H9 (cell line): ENCODE data around the gene GPD2. TPM values are rescaled to one million over a fixed set of nuclear protein-coding genes. Genes with fewer than 3 reads are reported as not detected.

Experiments used
- DNase-seq: peaks from one replicate; pipeline ENCODE4 v3.0.0-alpha.2; 2017
- H2AFZ ChIP-seq: one replicate; pipeline ENCODE4 v1.6.1; 2013; ENCODE audit warnings: mild to moderate bottlenecking, low read length, control low read depth, moderate library complexity
- H2AK5ac ChIP-seq: 2 replicates; pipeline ENCODE4 v1.6.1; 2013; ENCODE audit warnings: low read length, control low read depth, mixed read lengths; ENCODE audit not compliant: insufficient read length
- H2BK120ac ChIP-seq: one replicate; pipeline ENCODE4 v1.6.1; 2013; ENCODE audit warnings: low read depth, mild to moderate bottlenecking, low read length, control low read depth, inconsistent platforms; ENCODE audit not compliant: poor library complexity, severe bottlenecking
- H2BK12ac ChIP-seq: 2 replicates; pipeline ENCODE4 v1.6.1; 2013; ENCODE audit warnings: low read length, control low read depth, mixed read lengths, low read depth; ENCODE audit not compliant: insufficient read length
- H2BK15ac ChIP-seq: 2 replicates; pipeline ENCODE4 v1.6.1; 2013; ENCODE audit warnings: low read depth, low read length, control low read depth
- H2BK20ac ChIP-seq: one replicate; pipeline ENCODE4 v1.6.1; 2013; ENCODE audit warnings: low read depth, mild to moderate bottlenecking, low read length, control low read depth, inconsistent platforms; ENCODE audit not compliant: poor library complexity, severe bottlenecking
- H2BK5ac ChIP-seq: 2 replicates; pipeline ENCODE4 v1.6.1; 2013; ENCODE audit warnings: low read length, control low read depth, mixed read lengths; ENCODE audit not compliant: insufficient read length
- H3K14ac ChIP-seq: 2 replicates; pipeline ENCODE4 v1.6.1; 2013; ENCODE audit warnings: low read length, control low read depth; ENCODE audit not compliant: insufficient read depth
- H3K18ac ChIP-seq: 2 replicates; pipeline ENCODE4 v1.6.1; 2013; ENCODE audit warnings: low read depth, mild to moderate bottlenecking, mixed read lengths, low read length, control low read depth; ENCODE audit not compliant: insufficient read length
- H3K23ac ChIP-seq: 2 replicates; pipeline ENCODE4 v1.6.1; 2013; ENCODE audit warnings: low read length, control low read depth, mixed read lengths, low read depth; ENCODE audit not compliant: insufficient read length
- H3K23me2 ChIP-seq: 2 replicates; pipeline ENCODE4 v1.6.1; 2013; ENCODE audit warnings: low read depth, mild to moderate bottlenecking, mixed read lengths, low read length, control low read depth; ENCODE audit not compliant: insufficient read length, poor library complexity, severe bottlenecking
- H3K27ac ChIP-seq: 2 replicates; pipeline ENCODE4 v1.5.1; 2013; ENCODE audit warnings: low read length, control low read depth, mixed read lengths, low read depth; ENCODE audit not compliant: insufficient read length
- H3K27me3 ChIP-seq: 2 replicates; pipeline ENCODE4 v1.6.1; 2013; ENCODE audit warnings: low read length, control low read depth, inconsistent platforms; ENCODE audit not compliant: insufficient read depth
- H3K4ac ChIP-seq: 2 replicates; pipeline ENCODE4 v1.6.1; 2013; ENCODE audit warnings: low read depth, mild to moderate bottlenecking, control low read depth, inconsistent platforms, low read length, moderate library complexity
- H3K4me1 ChIP-seq: 2 replicates; pipeline ENCODE4 v1.6.1; 2013; ENCODE audit warnings: low read length, control low read depth, inconsistent platforms; ENCODE audit not compliant: insufficient read depth
- H3K4me2 ChIP-seq: 2 replicates; pipeline ENCODE4 v1.6.1; 2013; ENCODE audit warnings: low read length, control low read depth, mixed read lengths; ENCODE audit not compliant: insufficient read length, insufficient read depth
- H3K56ac ChIP-seq: 2 replicates; pipeline ENCODE4 v1.6.1; 2013; ENCODE audit warnings: low read depth, mild to moderate bottlenecking, mixed read lengths, low read length, control low read depth; ENCODE audit not compliant: insufficient read length
- H3K79me1 ChIP-seq: 2 replicates; pipeline ENCODE4 v1.6.1; 2013; ENCODE audit warnings: low read depth, mild to moderate bottlenecking, moderate library complexity, low read length, control low read depth, inconsistent platforms; ENCODE audit not compliant: insufficient read depth, poor library complexity, severe bottlenecking
- H3K79me2 ChIP-seq: 2 replicates; pipeline ENCODE4 v1.6.1; 2013; ENCODE audit warnings: low read length, control low read depth, inconsistent platforms; ENCODE audit not compliant: insufficient read depth
- H3K9ac ChIP-seq: 2 replicates; pipeline ENCODE4 v1.6.1; 2013; ENCODE audit warnings: low read length, control low read depth, mixed read lengths; ENCODE audit not compliant: insufficient read length; ENCODE audit errors: extremely low read depth
- H3K9me3 ChIP-seq: one replicate; pipeline ENCODE4 v1.6.1; 2013; ENCODE audit warnings: low read depth, low read length, inconsistent platforms; ENCODE audit not compliant: control insufficient read depth
- H3T11ph ChIP-seq: one replicate; pipeline ENCODE4 v1.6.1; 2013; ENCODE audit warnings: mild to moderate bottlenecking, low read length, control low read depth, inconsistent platforms
- H4K20me1 ChIP-seq: one replicate; pipeline ENCODE4 v1.6.1; 2013; ENCODE audit not compliant: control insufficient read depth, insufficient read length, insufficient read depth
- H4K5ac ChIP-seq: 2 replicates; pipeline ENCODE4 v1.6.1; 2013; ENCODE audit warnings: low read depth, mild to moderate bottlenecking, mixed read lengths, low read length, control low read depth; ENCODE audit not compliant: insufficient read length
- H4K8ac ChIP-seq: replicated peaks from 2 replicates; pipeline ENCODE4 v1.6.1; 2013; ENCODE audit warnings: low read length, control low read depth, mixed read lengths, low read depth; ENCODE audit not compliant: insufficient read length
- H4K91ac ChIP-seq: 2 replicates; pipeline ENCODE4 v1.6.1; 2013; ENCODE audit warnings: low read depth, mild to moderate bottlenecking, moderate library complexity, mixed read lengths, low read length, control low read depth; ENCODE audit not compliant: insufficient read length
- H3K27ac Mint-ChIP-seq, 3 experiments: 2 replicates in 2 of 3; 3 replicates in 1 of 3; pipeline ENCODE4 v1.8.0; 2020 to 2021; ENCODE audit warnings: mixed read lengths in 3 of 3, mild to moderate bottlenecking in 1 of 3, moderate library complexity in 1 of 3
- H3K27me3 Mint-ChIP-seq: 2 replicates; pipeline ENCODE4 v1.8.0; 2021; ENCODE audit warnings: low read depth, mild to moderate bottlenecking, moderate library complexity, mixed read lengths
- H3K36me3 Mint-ChIP-seq, 3 experiments: 2 replicates in 2 of 3; 3 replicates in 1 of 3; pipeline ENCODE4 v1.8.0; 2020 to 2021; ENCODE audit warnings: low read depth in 3 of 3, mixed read lengths in 3 of 3; ENCODE audit not compliant: insufficient read depth in 1 of 3
- H3K4me1 Mint-ChIP-seq, 2 experiments: 2 replicates each; pipeline ENCODE4 v1.8.0; 2020; ENCODE audit warnings: mixed read lengths in 2 of 2
- H3K4me3 Mint-ChIP-seq, 2 experiments: 2 replicates in 1 of 2; 3 replicates in 1 of 2; pipeline ENCODE4 v1.8.0; 2020 to 2021; ENCODE audit warnings: mild to moderate bottlenecking in 2 of 2, mixed read lengths in 2 of 2, moderate library complexity in 1 of 2
- H3K9me3 Mint-ChIP-seq, 2 experiments: 2 replicates in 1 of 2; 3 replicates in 1 of 2; pipeline ENCODE4 v1.8.0; 2020; ENCODE audit warnings: mild to moderate bottlenecking in 2 of 2, mixed read lengths in 2 of 2, moderate library complexity in 1 of 2
- CTCF ChIP-seq: fragments of 200-600 bp; sonication (generic); conservative IDR thresholded peaks from 3 replicates; pipeline ENCODE4 v1.8.0; 2021; ENCODE audit warnings: antibody characterized with exemption, mild to moderate bottlenecking
- WGBS: extraction: QIAGEN DNeasy Blood & Tissue Kit; methylation state at CpG from one replicate; pipeline ENCODE4 v1.1.7; 2013; ENCODE audit warnings: missing lambda C conversion rate, low lambda C conversion rate, mixed read lengths; ENCODE audit not compliant: insufficient read length; ENCODE audit errors: extremely low coverage; 5-methylcytosine and 5-hydroxymethylcytosine counted together
- total RNA-seq: library from RNA; stranded (reverse); gene quantifications from 2 replicates; pipeline ENCODE4 v1.2.1, GENCODE V29; 2021

GPD2 gene
- total RNA-seq, 1 experiment from 2014 or later = 46.0 TPM

GRCh38 chr2:156565066-156565710 lies 129.0 kb downstream of the GPD2 start:
- H3K4me2 ChIP-seq = no peak overlapping the region

More at GRCh38 chr2:156565066-156565710, 129.0 kb downstream of the GPD2 start:
- Histone ChIP-seq H2AK5ac (no peak overlapping the region), H3K9me3 (no peaks in the 10 kb centered on the region), H3K27ac (no peak overlapping the region), H3K79me2 (no peaks in the 10 kb centered on the region), H3K4ac (no peak overlapping the region), H3K23me2 (no peaks in the 10 kb centered on the region), H3K23ac (no peak overlapping the region), H3K56ac (no peak overlapping the region), H3T11ph (no peak overlapping the region), H3K4me1 (peaks cover 2% of the 10 kb centered on the region), H3K27me3 (no peaks in the 10 kb centered on the region), H2BK120ac (no peak overlapping the region), H2BK5ac (no peak overlapping the region), H3K9ac (no peak overlapping the region), H4K20me1 (no peaks in the 10 kb centered on the region), H2BK15ac (no peak overlapping the region), H4K5ac (no peak overlapping the region), H2BK12ac (no peak overlapping the region), H3K79me1 (no peaks in the 10 kb centered on the region), H4K91ac (no peak overlapping the region), H4K8ac (no peak overlapping the region), H3K18ac (no peak overlapping the region), H2BK20ac (no peak overlapping the region), H2AFZ (no peak overlapping the region), H3K14ac (no peak overlapping the region)
- Mint-ChIP-seq H3K27ac (0 out of 7 replicates have a peak overlapping the region, but pooled peaks of 1 of the 3 experiments have one; percentile 47), H3K4me3 (no peak overlapping the region), H3K9me3 (no peaks in the 10 kb centered on the region), H3K27me3 (no peaks in the 10 kb centered on the region), H3K36me3 (no peaks in the 10 kb centered on the region; a peak in 1 of 7 replicates), H3K4me1 (peaks cover 19 to 21% of the 10 kb centered on the region in 2 experiments)
- DNase-seq = no peak
- no CpG with 5 or more reads among the region's 5 CpGs for WGBS
- TF ChIP-seq CTCF = no peak
